Epithelial cell of proximal tubule (primary cell): Measurements from ENCODE around the gene CDCP2. TPM values are rescaled to one million over a fixed set of nuclear protein-coding genes. Genes with fewer than 3 reads are reported as not detected.
"Not testable (repeated sequence)": the region's sequence is repeated elsewhere in the genome, so short reads cannot be mapped to it uniquely, and the experiment has no call there.

Experiments used
- DNase-seq: peaks from one replicate; pipeline ENCODE4 v3.0.0-alpha.2; 2011; ENCODE audit warnings: low read depth
- H3K4me3 ChIP-seq: 2 replicates; pipeline ENCODE4 v1.5.1; 2011; ENCODE audit warnings: low read depth, mild to moderate bottlenecking, low read length
- total RNA-seq: library from RNA; depleted of rRNA; stranded (reverse); fragments of >200 nt; gene quantifications from 2 replicates; pipeline ENCODE4 v1.2.3, GENCODE V29; 2015
- TF ChIP-seq, protein P1 (sequence below): conservative IDR thresholded peaks from 2 replicates; pipeline ENCODE4 v1.5.1; 2012; ENCODE audit warnings: low read depth, mild to moderate bottlenecking, low read length

CDCP2 gene
- total RNA-seq, 1 donor from 2014 or later = not detected

DNA sequence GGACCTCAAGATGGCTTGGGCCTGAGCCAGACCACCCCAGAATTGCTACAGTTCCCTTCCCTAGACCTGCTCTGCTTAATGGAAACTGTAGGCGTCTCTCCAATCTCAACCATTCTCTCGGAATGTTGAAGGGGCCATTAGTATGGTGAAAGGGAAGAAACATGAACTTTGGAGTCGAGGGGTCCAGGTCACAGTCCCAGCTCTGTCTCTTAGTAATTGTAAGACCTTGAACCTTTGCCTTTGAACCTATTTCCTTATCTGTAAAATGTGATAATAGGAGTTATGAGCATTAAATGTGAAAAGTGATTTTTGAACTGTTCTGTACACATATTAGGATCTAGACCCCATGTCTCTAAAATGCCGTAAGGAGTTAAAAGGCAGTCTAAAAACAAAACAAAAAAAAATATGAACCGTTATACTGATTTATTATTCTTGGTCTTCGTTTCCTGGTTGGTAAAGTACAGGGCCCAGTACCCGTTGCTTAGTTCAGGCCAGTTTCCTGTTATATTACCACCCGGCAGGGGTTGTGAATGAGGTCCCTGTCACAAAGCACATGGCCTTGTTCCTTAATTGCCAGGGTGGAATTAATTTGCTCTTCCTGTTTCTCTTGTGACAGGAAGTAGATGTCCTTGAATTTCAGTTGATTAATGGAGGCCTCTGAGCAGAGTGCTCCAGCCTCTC, 57.1 kb downstream of the CDCP2 start:
- TF ChIP-seq, protein P1, sequence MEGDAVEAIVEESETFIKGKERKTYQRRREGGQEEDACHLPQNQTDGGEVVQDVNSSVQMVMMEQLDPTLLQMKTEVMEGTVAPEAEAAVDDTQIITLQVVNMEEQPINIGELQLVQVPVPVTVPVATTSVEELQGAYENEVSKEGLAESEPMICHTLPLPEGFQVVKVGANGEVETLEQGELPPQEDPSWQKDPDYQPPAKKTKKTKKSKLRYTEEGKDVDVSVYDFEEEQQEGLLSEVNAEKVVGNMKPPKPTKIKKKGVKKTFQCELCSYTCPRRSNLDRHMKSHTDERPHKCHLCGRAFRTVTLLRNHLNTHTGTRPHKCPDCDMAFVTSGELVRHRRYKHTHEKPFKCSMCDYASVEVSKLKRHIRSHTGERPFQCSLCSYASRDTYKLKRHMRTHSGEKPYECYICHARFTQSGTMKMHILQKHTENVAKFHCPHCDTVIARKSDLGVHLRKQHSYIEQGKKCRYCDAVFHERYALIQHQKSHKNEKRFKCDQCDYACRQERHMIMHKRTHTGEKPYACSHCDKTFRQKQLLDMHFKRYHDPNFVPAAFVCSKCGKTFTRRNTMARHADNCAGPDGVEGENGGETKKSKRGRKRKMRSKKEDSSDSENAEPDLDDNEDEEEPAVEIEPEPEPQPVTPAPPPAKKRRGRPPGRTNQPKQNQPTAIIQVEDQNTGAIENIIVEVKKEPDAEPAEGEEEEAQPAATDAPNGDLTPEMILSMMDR = no peak
- DNase-seq = no peak
- no peak overlapping the region for H3K4me3 ChIP-seq

DNA sequence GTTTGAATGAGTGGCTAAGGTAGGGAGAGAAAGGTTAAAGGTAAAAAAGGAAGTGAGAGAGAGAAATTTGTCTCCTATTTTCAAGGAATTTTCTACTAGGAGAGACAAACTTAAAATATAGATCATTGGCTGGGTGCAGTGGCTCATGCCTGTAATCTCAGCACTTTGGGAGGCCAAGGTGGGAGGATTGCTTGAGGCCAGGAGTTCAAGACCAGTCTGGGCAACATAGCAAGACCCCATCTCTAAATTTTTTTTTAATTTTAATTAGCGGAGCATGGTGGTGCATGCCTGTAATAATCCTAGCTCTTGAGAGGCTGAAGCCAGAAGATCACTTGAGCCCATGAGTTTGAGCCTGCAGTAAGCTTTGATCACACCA, 58.1 kb downstream of the CDCP2 start:
- not testable (repeated sequence) for H3K4me3 ChIP-seq, DNase-seq

DNA sequence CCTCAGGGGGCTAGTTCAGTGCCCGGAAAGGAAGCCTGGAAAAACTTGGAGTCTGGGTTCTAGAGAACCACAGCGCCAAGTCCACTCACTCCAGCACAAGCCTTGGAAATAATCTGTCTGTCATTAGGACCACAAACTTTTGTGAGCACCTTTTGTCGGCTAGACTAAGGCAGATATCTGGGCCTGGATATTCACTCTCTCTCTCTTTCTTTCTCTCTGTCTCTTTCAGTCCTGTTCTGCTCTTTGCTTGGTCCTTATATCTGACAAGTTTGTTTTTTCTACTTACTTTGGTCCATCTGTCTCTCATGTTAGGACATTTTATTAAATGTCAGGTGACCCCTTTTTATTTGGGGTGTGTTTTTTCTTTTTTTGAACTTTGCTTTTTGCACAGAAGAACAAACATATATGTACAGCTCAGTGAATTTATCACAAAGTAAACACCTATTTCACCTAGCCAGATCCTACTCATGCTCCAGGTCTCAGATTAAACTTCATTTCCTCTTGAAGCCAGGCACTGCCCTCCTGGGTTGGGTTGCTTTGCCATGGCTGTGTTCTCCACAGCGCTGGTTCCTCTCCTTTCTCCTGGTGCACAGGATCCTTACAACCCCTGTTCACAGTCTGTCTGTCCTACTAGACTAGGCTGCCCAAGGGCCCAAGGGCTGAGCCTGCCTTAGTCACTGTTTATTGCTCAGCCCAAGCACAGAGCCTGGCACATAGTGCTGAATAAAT, 58.6 kb downstream of the CDCP2 start:
- no peak for DNase-seq
- no peak overlapping the region for H3K4me3 ChIP-seq
- TF ChIP-seq, protein P1 = no peak

- DNase-seq = no peak
- no peak overlapping the region for H3K4me3 ChIP-seq
- TF ChIP-seq, protein P1 = no peak
These were observed 61.1 kb downstream of the CDCP2 start for GRCh38 chr1:54091666-54092065.

DNA sequence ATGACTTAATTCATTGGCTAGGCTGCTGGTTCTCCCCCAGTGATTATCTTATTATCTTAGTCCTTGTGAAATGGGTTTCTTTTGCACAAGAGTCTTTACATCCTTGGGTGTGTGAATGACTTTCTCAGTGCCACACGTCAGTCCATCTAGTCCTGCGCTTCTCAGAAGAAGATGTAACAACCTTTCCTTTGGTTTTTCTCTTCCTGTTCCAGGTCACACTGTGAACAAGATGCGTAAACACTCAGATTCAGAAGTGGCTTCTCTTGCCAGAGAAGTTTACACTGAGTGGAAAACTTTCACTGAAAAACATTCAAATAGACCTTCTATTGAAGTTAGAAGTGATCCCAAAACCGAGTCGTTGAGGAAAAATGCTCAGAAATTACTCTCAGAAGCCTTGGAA, 64.4 kb downstream of the CDCP2 start:
- H3K4me3 ChIP-seq = no peak overlapping the region
- no peak for DNase-seq
- TF ChIP-seq, protein P1 = no peak

- no peak for DNase-seq
- TF ChIP-seq, protein P1 = no peak
- no peak overlapping the region for H3K4me3 ChIP-seq
These were observed 66.0 kb downstream of the CDCP2 start for GRCh38 chr1:54086754-54087153.

DNA sequence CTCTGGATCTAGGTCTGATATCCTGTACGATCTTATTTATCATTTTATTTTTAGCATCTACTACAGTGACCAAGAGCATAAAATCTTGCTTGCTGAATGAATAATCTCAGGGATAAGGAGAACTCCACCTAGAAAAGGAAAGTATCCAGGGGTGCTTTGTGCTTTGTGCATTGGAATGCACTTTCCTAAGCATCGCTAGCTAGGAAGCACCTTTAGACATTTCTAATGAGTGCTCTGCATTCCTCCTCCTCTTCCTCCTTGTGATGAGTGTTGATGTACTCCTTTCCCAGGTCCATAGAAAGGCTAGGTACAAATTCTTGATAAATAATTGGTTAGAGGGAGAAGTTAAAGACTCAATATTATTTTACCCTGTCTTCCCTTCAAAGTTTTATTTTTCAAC, 68.0 kb downstream of the CDCP2 start:
- no peak for DNase-seq
- H3K4me3 ChIP-seq = no peak overlapping the region
- TF ChIP-seq, protein P1 = no peak

Other genes starting within 250 kb of the CDCP2 start
- gene IFT25, start 207.3 kb downstream of the CDCP2 start, total RNA-seq = 31.5 and 37.9 TPM in 2 replicates
- 46.7 and 48.0 TPM in 2 replicates for gene LRRC42, start 206.7 kb downstream of the CDCP2 start, total RNA-seq
- not detected in 2 replicates for gene LDLRAD1, start 134.8 kb downstream of the CDCP2 start, total RNA-seq
- 71.8 and 106 TPM in 2 replicates for gene TMEM59, start 99.8 kb downstream of the CDCP2 start, total RNA-seq
- 1.9 and 2.0 TPM in 2 replicates for gene TCEANC2, start 99.4 kb downstream of the CDCP2 start, total RNA-seq
- gene CYB5RL, start 47.0 kb upstream of the CDCP2 start, total RNA-seq = 2.8 and 6.0 TPM in 2 replicates
- 115 and 191 TPM in 2 replicates for gene MRPL37, start 47.2 kb upstream of the CDCP2 start, total RNA-seq